GM19455 (cell line): ENCODE data around the gene WDR54.
"Not testable (repeated sequence)": the region's sequence is repeated elsewhere in the genome, so short reads cannot be mapped to it uniquely, and the experiment has no call there.

Source experiments
- ATAC-seq: cut with Tn5 transposase; IDR thresholded peaks from one replicate; pipeline ENCODE4 v1.9.1; 2021; ENCODE audit not compliant: unreplicated experiment

Gene WDR54

GRCh38 chr2:74427551-74427950 is 6.0 kb downstream of the WDR54 start:
- ATAC-seq: no peak

GRCh38 chr2:74428675-74429074 is 7.1 kb downstream of the WDR54 start:
- ATAC-seq: no peak

GRCh38 chr2:74429487-74430451 is 8.2 kb downstream of the WDR54 start:
- ATAC-seq: no peak

- no peak for ATAC-seq
Observed at GRCh38 chr2:74430502-74430901, 9.0 kb downstream of the WDR54 start.

- ATAC-seq: no peak
Observed at GRCh38 chr2:74436111-74436805, 14.7 kb downstream of the WDR54 start.

GRCh38 chr2:74436848-74437695 is 15.5 kb downstream of the WDR54 start:
- no peak for ATAC-seq

- no peak for ATAC-seq
Observed at GRCh38 chr2:74438248-74438647, 16.7 kb downstream of the WDR54 start.

- no peak for ATAC-seq
Observed at GRCh38 chr2:74439373-74439772, 17.8 kb downstream of the WDR54 start.

- ATAC-seq: no peak
Observed at GRCh38 chr2:74439803-74440377, 18.4 kb downstream of the WDR54 start.

- ATAC-seq: peak; percentile 81
Observed at GRCh38 chr2:74440378-74441169, 19.0 kb downstream of the WDR54 start.

GRCh38 chr2:74441170-74441689 is 19.7 kb downstream of the WDR54 start:
- no peak for ATAC-seq

GRCh38 chr2:74441690-74442482 is 20.4 kb downstream of the WDR54 start, which contains the start of gene RTKN:
Gene RTKN (minus strand): TSS chr2:74441937. CDS start chr2:74441816, 121 bp downstream.
- ATAC-seq: no peak

- ATAC-seq: not testable (repeated sequence)
Observed at GRCh38 chr2:74442483-74443297, 21.2 kb downstream of the WDR54 start.

- ATAC-seq: no peak
Observed at GRCh38 chr2:74444498-74445318, 23.2 kb downstream of the WDR54 start.

- no peak for ATAC-seq
Observed at GRCh38 chr2:74447230-74447999, 25.9 kb downstream of the WDR54 start.

GRCh38 chr2:74448771-74449170 is 27.2 kb downstream of the WDR54 start:
- no peak for ATAC-seq
